22Rv1 (cell line): ENCODE measurements around the gene CLEC6A.
"Not testable (repeated sequence)": the region's sequence is repeated elsewhere in the genome, so short reads cannot be mapped to it uniquely, and the experiment has no call there.

Experiments
- H3K27ac ChIP-seq: fragments of 450-650 bp; 2 replicates; pipeline ENCODE4 v1.5.1; 2017
- CTCF ChIP-seq: fragments of 450-650 bp; IDR thresholded peaks from 2 replicates; pipeline ENCODE4 v1.5.1; 2017; ENCODE audit warnings: mild to moderate bottlenecking
- ZFX ChIP-seq: fragments of 450-650 bp; IDR thresholded peaks from 2 replicates; pipeline ENCODE4 v1.6.1; 2017; ENCODE audit warnings: antibody characterized with exemption, borderline replicate concordance

CLEC6A gene

GRCh38 chr12:8455727-8456360 lies at the start of gene CLEC6A:
CLEC6A (plus strand) TSS chr12:8455962; CDS start chr12:8456112, 150 bp downstream.
- TF ChIP-seq CTCF: no peak
- TF ChIP-seq ZFX: no peak
- no peak within 1 kb of the TSS for H3K27ac ChIP-seq

- H3K27ac ChIP-seq: not testable (repeated sequence)
Observed at GRCh38 chr12:8419576-8419975, 36.2 kb upstream of the CLEC6A start.

- TF ChIP-seq CTCF (no peak), ZFX (no peak)
- no peak overlapping the region for H3K27ac ChIP-seq
Observed at GRCh38 chr12:8420506-8420905, 35.3 kb upstream of the CLEC6A start.

- H3K27ac ChIP-seq: not testable (repeated sequence)
Observed at GRCh38 chr12:8444536-8445278, 11.1 kb upstream of the CLEC6A start.

- TF ChIP-seq CTCF: no peak
- no peak for TF ChIP-seq ZFX
Observed at GRCh38 chr12:8445731-8446130, 10.0 kb upstream of the CLEC6A start.

GRCh38 chr12:8446642-8447547 lies 8.9 kb upstream of the CLEC6A start:
- TF ChIP-seq CTCF (no peak), ZFX (no peak)
- H3K27ac ChIP-seq: no peak overlapping the region

More at GRCh38 chr12:8445731-8446130, 10.0 kb upstream of the CLEC6A start:
- no peak overlapping the region for H3K27ac ChIP-seq

GRCh38 chr12:8449355-8449859 lies 6.4 kb upstream of the CLEC6A start:
- no peak overlapping the region for H3K27ac ChIP-seq
- TF ChIP-seq CTCF: no peak
- TF ChIP-seq ZFX: no peak

- TF ChIP-seq CTCF (no peak), ZFX (no peak)
- H3K27ac ChIP-seq: no peak overlapping the region
Observed at GRCh38 chr12:8452036-8452435, 3.7 kb upstream of the CLEC6A start.
